ENCODE measurements around the gene SEZ6L.

Gene SEZ6L

GRCh38 chr22:26241361-26241760, 72.1 kb downstream of the SEZ6L start:
- no peak for DNase-seq (ENCODE audit: low read depth)

GRCh38 chr22:26245001-26245400, 75.7 kb downstream of the SEZ6L start:
- no peak for DNase-seq (ENCODE audit: low read depth)

- no peak for DNase-seq (ENCODE audit: low read depth)
Observed at GRCh38 chr22:26246552-26246951, 77.3 kb downstream of the SEZ6L start.

- no peak for DNase-seq (ENCODE audit: low read depth)
Observed at GRCh38 chr22:26251869-26252268, 82.6 kb downstream of the SEZ6L start.

GRCh38 chr22:26259510-26259909, 90.2 kb downstream of the SEZ6L start:
- no peak for DNase-seq (ENCODE audit: low read depth)

- DNase-seq (ENCODE audit: low read depth), result no peak
Observed at GRCh38 chr22:26264162-26264561, 94.9 kb downstream of the SEZ6L start.

- no peak for DNase-seq (ENCODE audit: low read depth)
Observed at GRCh38 chr22:26265281-26265680, 96.0 kb downstream of the SEZ6L start.

- no peak for DNase-seq (ENCODE audit: low read depth)
Observed at GRCh38 chr22:26265909-26266308, 96.6 kb downstream of the SEZ6L start.

GRCh38 chr22:26267856-26268255, 98.6 kb downstream of the SEZ6L start:
- DNase-seq (ENCODE audit: low read depth), result no peak

- no peak for DNase-seq (ENCODE audit: low read depth)
Observed at GRCh38 chr22:26269572-26269971, 100.3 kb downstream of the SEZ6L start.

- no peak for DNase-seq (ENCODE audit: low read depth)
Observed at GRCh38 chr22:26271427-26271826, 102.2 kb downstream of the SEZ6L start.

- no peak for DNase-seq (ENCODE audit: low read depth)
Observed at GRCh38 chr22:26273011-26273675, 103.9 kb downstream of the SEZ6L start.

GRCh38 chr22:26276529-26277160, 107.4 kb downstream of the SEZ6L start:
- DNase-seq (ENCODE audit: low read depth), result no peak

GRCh38 chr22:26281941-26282340, 112.7 kb downstream of the SEZ6L start:
- no peak for DNase-seq (ENCODE audit: low read depth)

GRCh38 chr22:26283330-26283729, 114.1 kb downstream of the SEZ6L start:
- DNase-seq (ENCODE audit: low read depth), result no peak

- no peak for DNase-seq (ENCODE audit: low read depth)
Observed at GRCh38 chr22:26285632-26286031, 116.4 kb downstream of the SEZ6L start.

GRCh38 chr22:26286091-26286820, 117.0 kb downstream of the SEZ6L start:
- DNase-seq (ENCODE audit: low read depth), result no peak

- no peak for DNase-seq (ENCODE audit: low read depth)
Observed at GRCh38 chr22:26287382-26288225, 118.3 kb downstream of the SEZ6L start.

GRCh38 chr22:26289611-26290101, 120.4 kb downstream of the SEZ6L start:
- no peak for DNase-seq (ENCODE audit: low read depth)

- DNase-seq (ENCODE audit: low read depth), result no peak
Observed at GRCh38 chr22:26291940-26292666, 122.8 kb downstream of the SEZ6L start.

GRCh38 chr22:26292667-26292995, 123.4 kb downstream of the SEZ6L start:
- no peak for DNase-seq (ENCODE audit: low read depth)

All from T follicular helper cell (primary cell).